ENCODE measurements around the gene NPL. TPM values are rescaled to one million over a fixed set of nuclear protein-coding genes. Genes with fewer than 3 reads are reported as not detected.
A peak's percentile ranks its signal among the peaks of the same experiment; 100 is the strongest.

NPL gene
- total RNA-seq, 1 donor from 2014 or later: 5.3 TPM

GRCh38 chr1:182839209-182840066, 49.9 kb downstream of the NPL start, which contains the start of gene DHX9:
TSS of gene DHX9 (plus strand) at chr1:182839347. CDS start at chr1:182842567, 3,220 bp downstream.
- peak within 1 kb of the TSS; percentile 94 for H3K27ac ChIP-seq (replicated peaks)
- peaks cover 57% of the 10 kb centered on the region for H3K4me1 ChIP-seq
- H3K9me3 ChIP-seq (replicated peaks): no peaks in the 10 kb centered on the region
- TF ChIP-seq CTCF (IDR thresholded peaks at IDR 0.05; ENCODE audit: borderline replicate concordance): peak; percentile 45
- peak; percentile 95 for DNase-seq
- peaks cover 11% of the 10 kb centered on the region for H3K36me3 ChIP-seq
- no peaks in the 10 kb centered on the region for H3K27me3 ChIP-seq (ENCODE audit: low read depth)
- peak within 1 kb of the TSS; percentile 91 for H3K4me3 ChIP-seq
- intact Hi-C loops (cut with micrococcal nuclease): no loop called here

- no peak for TF ChIP-seq CTCF (IDR thresholded peaks at IDR 0.05; ENCODE audit: borderline replicate concordance)
- peak overlapping the region; percentile 91 for H3K4me3 ChIP-seq
- peaks cover 28% of the 10 kb centered on the region for H3K36me3 ChIP-seq
- no peaks in the 10 kb centered on the region for H3K9me3 ChIP-seq (replicated peaks)
- peaks cover 60% of the 10 kb centered on the region for H3K4me1 ChIP-seq
- DNase-seq: no peak
- no peaks in the 10 kb centered on the region for H3K27me3 ChIP-seq (ENCODE audit: low read depth)
- no peak overlapping the region for H3K27ac ChIP-seq (replicated peaks)
- intact Hi-C loops (cut with micrococcal nuclease): no loop called here
These were observed 51.9 kb downstream of the NPL start for GRCh38 chr1:182841368-182841988.

- TF ChIP-seq CTCF (IDR thresholded peaks at IDR 0.05; ENCODE audit: borderline replicate concordance): no peak
- no peaks in the 10 kb centered on the region for H3K9me3 ChIP-seq (replicated peaks)
- peaks cover 64% of the 10 kb centered on the region for H3K4me1 ChIP-seq
- H3K36me3 ChIP-seq: peaks cover 33% of the 10 kb centered on the region
- no peak overlapping the region for H3K4me3 ChIP-seq
- H3K27ac ChIP-seq (replicated peaks): no peak overlapping the region
- no peaks in the 10 kb centered on the region for H3K27me3 ChIP-seq (ENCODE audit: low read depth)
- no peak for DNase-seq
- intact Hi-C loops (cut with micrococcal nuclease): no loop called here
These were observed 52.7 kb downstream of the NPL start for GRCh38 chr1:182842265-182842664.

GRCh38 chr1:182845379-182845778, 55.8 kb downstream of the NPL start:
- H3K27me3 ChIP-seq (ENCODE audit: low read depth): no peaks in the 10 kb centered on the region
- H3K4me1 ChIP-seq: peaks cover 59% of the 10 kb centered on the region
- H3K9me3 ChIP-seq (replicated peaks): no peaks in the 10 kb centered on the region
- no peak for TF ChIP-seq CTCF (IDR thresholded peaks at IDR 0.05; ENCODE audit: borderline replicate concordance)
- H3K4me3 ChIP-seq: no peak overlapping the region
- H3K36me3 ChIP-seq: peaks cover 65% of the 10 kb centered on the region
- no peak for DNase-seq
- no peak overlapping the region for H3K27ac ChIP-seq (replicated peaks)
- intact Hi-C loops (cut with micrococcal nuclease): no loop called here

- Histone ChIP-seq H3K4me1 (peaks cover 58% of the 10 kb centered on the region), H3K27me3 (ENCODE audit: low read depth) (no peaks in the 10 kb centered on the region), H3K9me3 (replicated peaks) (no peaks in the 10 kb centered on the region), H3K27ac (replicated peaks) (no peak overlapping the region), H3K36me3 (peaks cover 70% of the 10 kb centered on the region), H3K4me3 (no peak overlapping the region)
- intact Hi-C loops (cut with micrococcal nuclease): no loop called here
- DNase-seq: no peak
- TF ChIP-seq CTCF (IDR thresholded peaks at IDR 0.05; ENCODE audit: borderline replicate concordance): no peak
These were observed 56.3 kb downstream of the NPL start for GRCh38 chr1:182845894-182846293.
